HepG2 (cell line): Measurements from ENCODE around the gene LIMCH1. TPM values are rescaled to one million over a fixed set of nuclear protein-coding genes. Genes with fewer than 3 reads are reported as not detected.

Experiments used
- HMG20A ChIP-seq: IDR thresholded peaks from 2 replicates; pipeline ENCODE4 v1.6.1; 2016; ENCODE audit warnings: borderline replicate concordance
- MLLT10 ChIP-seq: sonication (generic); formaldehyde crosslinking; IDR thresholded peaks from 2 replicates; pipeline ENCODE4 v1.4.0; 2020; ENCODE audit warnings: missing genetic modification reagents
- SIN3B ChIP-seq: fragments of 150-350 bp; IDR thresholded peaks from 2 replicates; pipeline ENCODE4 v1.6.1; 2014; ENCODE audit warnings: low read length
- ZNF460 ChIP-seq: sonication (generic); formaldehyde crosslinking; IDR thresholded peaks from 2 replicates; pipeline ENCODE4 v1.5.1; 2020; ENCODE audit warnings: missing genetic modification reagents, mild to moderate bottlenecking, borderline replicate concordance
- ZNF883 ChIP-seq: sonication (generic); formaldehyde crosslinking; IDR thresholded peaks from 2 replicates; pipeline ENCODE4 v1.5.1; 2020; ENCODE audit warnings: mild to moderate bottlenecking, missing genetic modification reagents; ENCODE audit errors: not compliant biosample characterization
- polyA plus RNA-seq, 8 experiments: library from polyadenylated mRNA; depleted of rRNA in 3 of 8; stranded (reverse) in 7 of 8; unstranded in 1 of 8; fragments of >200 nt; fragmentation: Illumina TruSeq in 4 of 8; extraction: Trizol in 4 of 8; gene quantifications; 2 replicates each; pipeline versions ENCODE4 v1.2.1 to v1.2.3, GENCODE V29; 2011 to 2016; ENCODE audit warnings: low read depth in 4 of 8, missing spikeins in 1 of 8, mixed read lengths in 1 of 8; ENCODE audit not compliant: insufficient read depth in 1 of 8
- total RNA-seq, 5 experiments: library from RNA; depleted of rRNA; stranded (reverse); fragments of >200 nt; fragmentation: Illumina TruSeq; extraction: Trizol; gene quantifications; 2 replicates each; pipeline ENCODE4 v1.2.3, GENCODE V29; 2016; ENCODE audit warnings: low read depth in 1 of 5
- TF ChIP-seq, protein P1 (sequence below): sonication (generic); formaldehyde crosslinking; conservative IDR thresholded peaks from 2 replicates; pipeline ENCODE4 v1.4.0; 2020; ENCODE audit warnings: missing genetic modification reagents
- TF ChIP-seq, protein P2 (sequence below): sonication (generic); formaldehyde crosslinking; conservative IDR thresholded peaks from 2 replicates; pipeline ENCODE4 v1.4.0; 2020; ENCODE audit warnings: missing genetic modification reagents
- TF ChIP-seq, protein P3 (sequence below): sonication (generic); formaldehyde crosslinking; IDR thresholded peaks from 2 replicates; pipeline ENCODE4 v1.8.0; 2022; ENCODE audit warnings: mild to moderate bottlenecking, missing genetic modification reagents, moderate library complexity
- TF ChIP-seq, protein P4 (sequence below): sonication (generic); formaldehyde crosslinking; conservative IDR thresholded peaks from 2 replicates; pipeline ENCODE4 v1.8.0; 2022; ENCODE audit warnings: missing genetic modification reagents
- TF ChIP-seq, protein P5 (sequence below): sonication (generic); formaldehyde crosslinking; IDR thresholded peaks from 2 replicates; pipeline ENCODE4 v1.5.0; 2020; ENCODE audit warnings: missing genetic modification reagents

Gene LIMCH1
- total and polyA plus RNA-seq, 2 of the 13 experiments (the other 11 are each of a cell fraction or from before 2014, with no cell fraction given) = 0.04 TPM; not detected in 1

DNA sequence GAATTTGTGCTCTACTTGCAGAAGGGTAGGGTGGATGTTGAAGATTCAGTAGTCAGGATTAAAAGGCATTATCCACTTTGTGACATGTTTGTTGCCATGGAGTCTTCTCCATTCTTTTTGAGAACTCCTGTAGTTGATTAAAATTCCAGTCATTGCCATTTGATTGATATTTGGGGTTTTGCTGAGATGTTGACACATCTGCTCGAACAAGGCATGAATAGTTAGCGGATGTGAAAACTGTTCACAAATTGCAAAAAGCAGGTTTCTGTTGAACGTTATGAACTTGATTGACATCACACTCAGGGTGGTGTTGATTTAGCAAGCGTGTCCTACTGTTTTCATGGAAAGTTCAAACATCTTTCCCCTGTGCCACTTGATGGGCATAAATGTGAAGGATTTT, 16.9 kb downstream of the LIMCH1 start (continued):
- TF ChIP-seq, protein P1, sequence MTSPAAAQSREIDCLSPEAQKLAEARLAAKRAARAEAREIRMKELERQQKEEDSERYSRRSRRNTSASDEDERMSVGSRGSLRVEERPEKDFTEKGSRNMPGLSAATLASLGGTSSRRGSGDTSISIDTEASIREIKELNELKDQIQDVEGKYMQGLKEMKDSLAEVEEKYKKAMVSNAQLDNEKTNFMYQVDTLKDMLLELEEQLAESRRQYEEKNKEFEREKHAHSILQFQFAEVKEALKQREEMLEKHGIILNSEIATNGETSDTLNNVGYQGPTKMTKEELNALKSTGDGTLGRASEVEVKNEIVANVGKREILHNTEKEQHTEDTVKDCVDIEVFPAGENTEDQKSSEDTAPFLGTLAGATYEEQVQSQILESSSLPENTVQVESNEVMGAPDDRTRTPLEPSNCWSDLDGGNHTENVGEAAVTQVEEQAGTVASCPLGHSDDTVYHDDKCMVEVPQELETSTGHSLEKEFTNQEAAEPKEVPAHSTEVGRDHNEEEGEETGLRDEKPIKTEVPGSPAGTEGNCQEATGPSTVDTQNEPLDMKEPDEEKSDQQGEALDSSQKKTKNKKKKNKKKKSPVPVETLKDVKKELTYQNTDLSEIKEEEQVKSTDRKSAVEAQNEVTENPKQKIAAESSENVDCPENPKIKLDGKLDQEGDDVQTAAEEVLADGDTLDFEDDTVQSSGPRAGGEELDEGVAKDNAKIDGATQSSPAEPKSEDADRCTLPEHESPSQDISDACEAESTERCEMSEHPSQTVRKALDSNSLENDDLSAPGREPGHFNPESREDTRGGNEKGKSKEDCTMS (CRISPR knock-in tag) = no peak
- TF ChIP-seq ZNF460 (CRISPR knock-in tag) (no peak), HMG20A (CRISPR knock-in tag) (no peak), SIN3B (no peak), MLLT10 (CRISPR knock-in tag) (no peak), ZNF883 (CRISPR knock-in tag) (no peak)
- TF ChIP-seq, protein P2, sequence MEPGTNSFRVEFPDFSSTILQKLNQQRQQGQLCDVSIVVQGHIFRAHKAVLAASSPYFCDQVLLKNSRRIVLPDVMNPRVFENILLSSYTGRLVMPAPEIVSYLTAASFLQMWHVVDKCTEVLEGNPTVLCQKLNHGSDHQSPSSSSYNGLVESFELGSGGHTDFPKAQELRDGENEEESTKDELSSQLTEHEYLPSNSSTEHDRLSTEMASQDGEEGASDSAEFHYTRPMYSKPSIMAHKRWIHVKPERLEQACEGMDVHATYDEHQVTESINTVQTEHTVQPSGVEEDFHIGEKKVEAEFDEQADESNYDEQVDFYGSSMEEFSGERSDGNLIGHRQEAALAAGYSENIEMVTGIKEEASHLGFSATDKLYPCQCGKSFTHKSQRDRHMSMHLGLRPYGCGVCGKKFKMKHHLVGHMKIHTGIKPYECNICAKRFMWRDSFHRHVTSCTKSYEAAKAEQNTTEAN = no peak
- TF ChIP-seq, protein P3, sequence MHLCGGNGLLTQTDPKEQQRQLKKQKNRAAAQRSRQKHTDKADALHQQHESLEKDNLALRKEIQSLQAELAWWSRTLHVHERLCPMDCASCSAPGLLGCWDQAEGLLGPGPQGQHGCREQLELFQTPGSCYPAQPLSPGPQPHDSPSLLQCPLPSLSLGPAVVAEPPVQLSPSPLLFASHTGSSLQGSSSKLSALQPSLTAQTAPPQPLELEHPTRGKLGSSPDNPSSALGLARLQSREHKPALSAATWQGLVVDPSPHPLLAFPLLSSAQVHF (CRISPR knock-in tag) = no peak
- TF ChIP-seq, protein P4, sequence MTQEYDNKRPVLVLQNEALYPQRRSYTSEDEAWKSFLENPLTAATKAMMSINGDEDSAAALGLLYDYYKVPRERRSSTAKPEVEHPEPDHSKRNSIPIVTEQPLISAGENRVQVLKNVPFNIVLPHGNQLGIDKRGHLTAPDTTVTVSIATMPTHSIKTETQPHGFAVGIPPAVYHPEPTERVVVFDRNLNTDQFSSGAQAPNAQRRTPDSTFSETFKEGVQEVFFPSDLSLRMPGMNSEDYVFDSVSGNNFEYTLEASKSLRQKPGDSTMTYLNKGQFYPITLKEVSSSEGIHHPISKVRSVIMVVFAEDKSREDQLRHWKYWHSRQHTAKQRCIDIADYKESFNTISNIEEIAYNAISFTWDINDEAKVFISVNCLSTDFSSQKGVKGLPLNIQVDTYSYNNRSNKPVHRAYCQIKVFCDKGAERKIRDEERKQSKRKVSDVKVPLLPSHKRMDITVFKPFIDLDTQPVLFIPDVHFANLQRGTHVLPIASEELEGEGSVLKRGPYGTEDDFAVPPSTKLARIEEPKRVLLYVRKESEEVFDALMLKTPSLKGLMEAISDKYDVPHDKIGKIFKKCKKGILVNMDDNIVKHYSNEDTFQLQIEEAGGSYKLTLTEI (CRISPR knock-in tag) = no peak
- TF ChIP-seq, protein P5, sequence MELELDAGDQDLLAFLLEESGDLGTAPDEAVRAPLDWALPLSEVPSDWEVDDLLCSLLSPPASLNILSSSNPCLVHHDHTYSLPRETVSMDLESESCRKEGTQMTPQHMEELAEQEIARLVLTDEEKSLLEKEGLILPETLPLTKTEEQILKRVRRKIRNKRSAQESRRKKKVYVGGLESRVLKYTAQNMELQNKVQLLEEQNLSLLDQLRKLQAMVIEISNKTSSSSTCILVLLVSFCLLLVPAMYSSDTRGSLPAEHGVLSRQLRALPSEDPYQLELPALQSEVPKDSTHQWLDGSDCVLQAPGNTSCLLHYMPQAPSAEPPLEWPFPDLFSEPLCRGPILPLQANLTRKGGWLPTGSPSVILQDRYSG (CRISPR knock-in tag) = no peak
